GF-D8 (cell line): ENCODE data around the gene IGFALS.

ENCODE experiments used
- DNase-seq: peaks from one replicate; lab custom pipeline; 2025; lab: John Stamatoyannopoulos, UW

IGFALS gene

GRCh38 chr16:1764971-1765370 is 28.5 kb downstream of the IGFALS start:
- no peak for DNase-seq

- DNase-seq, result no peak
These were observed 29.7 kb downstream of the IGFALS start for GRCh38 chr16:1763521-1764511.

- DNase-seq, result no peak
These were observed 30.5 kb downstream of the IGFALS start for GRCh38 chr16:1762879-1763520.

GRCh38 chr16:1762196-1762878 is 31.2 kb downstream of the IGFALS start:
- no peak for DNase-seq

- DNase-seq, result no peak
These were observed 31.8 kb downstream of the IGFALS start for GRCh38 chr16:1761751-1762150.

- DNase-seq, result no peak
These were observed 32.6 kb downstream of the IGFALS start for GRCh38 chr16:1760911-1761310.

- no peak for DNase-seq
These were observed 34.0 kb downstream of the IGFALS start for GRCh38 chr16:1759511-1759910.

- DNase-seq, result no peak
These were observed 34.6 kb downstream of the IGFALS start for GRCh38 chr16:1758923-1759322.

GRCh38 chr16:1757714-1758461 is 35.6 kb downstream of the IGFALS start:
- DNase-seq, result no peak

GRCh38 chr16:1754204-1754603 is 39.3 kb downstream of the IGFALS start:
- no peak for DNase-seq

GRCh38 chr16:1752853-1753252 is 40.7 kb downstream of the IGFALS start:
- DNase-seq, result no peak

GRCh38 chr16:1751946-1752345 is 41.6 kb downstream of the IGFALS start:
- no peak for DNase-seq

- DNase-seq, result no peak
These were observed 44.1 kb downstream of the IGFALS start for GRCh38 chr16:1749152-1750117.

GRCh38 chr16:1747934-1748333 is 45.6 kb downstream of the IGFALS start:
- DNase-seq, result no peak

GRCh38 chr16:1746693-1747195 is 46.8 kb downstream of the IGFALS start:
- DNase-seq, result no peak

GRCh38 chr16:1745900-1746692 is 47.4 kb downstream of the IGFALS start:
- DNase-seq, result no peak

GRCh38 chr16:1745181-1745899 is 48.2 kb downstream of the IGFALS start:
- DNase-seq, result no peak

GRCh38 chr16:1744338-1744840 is 49.1 kb downstream of the IGFALS start:
- DNase-seq, result no peak
